NCI-H2081 (cell line): Measurements from ENCODE around the gene SF3B3.
"Not testable (repeated sequence)": the region's sequence is repeated elsewhere in the genome, so short reads cannot be mapped to it uniquely, and the experiment has no call there.

Experiments used
- DNase-seq, 2 experiments: peaks; one replicate each; lab custom pipeline; 2025; lab: John Stamatoyannopoulos, UW

SF3B3 gene

GRCh38 chr16:70511833-70512232 lies 11.8 kb upstream of the SF3B3 start:
- no peak for DNase-seq

DNA sequence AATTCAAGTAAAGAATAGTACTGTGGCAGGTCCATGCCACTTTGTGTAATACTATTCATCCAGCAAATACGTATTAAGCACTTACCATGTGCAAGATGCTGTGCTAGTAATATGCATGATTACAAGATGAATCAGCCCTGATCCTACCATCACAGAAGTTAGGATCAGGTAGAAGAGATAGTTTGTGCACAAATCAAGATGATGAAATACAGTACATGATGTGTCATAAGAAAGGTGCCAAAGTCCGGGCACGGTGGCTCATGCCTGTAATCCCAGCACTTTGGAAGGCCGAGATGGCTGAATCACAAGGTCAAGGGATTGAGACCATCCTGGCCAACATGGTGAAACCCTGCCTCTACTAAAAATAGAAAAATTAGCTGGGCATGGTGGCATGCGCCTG lies 11.2 kb upstream of the SF3B3 start:
- no peak for DNase-seq

- DNase-seq = no peak
Measured at GRCh38 chr16:70520612-70521297, 2.9 kb upstream of the SF3B3 start.

DNA sequence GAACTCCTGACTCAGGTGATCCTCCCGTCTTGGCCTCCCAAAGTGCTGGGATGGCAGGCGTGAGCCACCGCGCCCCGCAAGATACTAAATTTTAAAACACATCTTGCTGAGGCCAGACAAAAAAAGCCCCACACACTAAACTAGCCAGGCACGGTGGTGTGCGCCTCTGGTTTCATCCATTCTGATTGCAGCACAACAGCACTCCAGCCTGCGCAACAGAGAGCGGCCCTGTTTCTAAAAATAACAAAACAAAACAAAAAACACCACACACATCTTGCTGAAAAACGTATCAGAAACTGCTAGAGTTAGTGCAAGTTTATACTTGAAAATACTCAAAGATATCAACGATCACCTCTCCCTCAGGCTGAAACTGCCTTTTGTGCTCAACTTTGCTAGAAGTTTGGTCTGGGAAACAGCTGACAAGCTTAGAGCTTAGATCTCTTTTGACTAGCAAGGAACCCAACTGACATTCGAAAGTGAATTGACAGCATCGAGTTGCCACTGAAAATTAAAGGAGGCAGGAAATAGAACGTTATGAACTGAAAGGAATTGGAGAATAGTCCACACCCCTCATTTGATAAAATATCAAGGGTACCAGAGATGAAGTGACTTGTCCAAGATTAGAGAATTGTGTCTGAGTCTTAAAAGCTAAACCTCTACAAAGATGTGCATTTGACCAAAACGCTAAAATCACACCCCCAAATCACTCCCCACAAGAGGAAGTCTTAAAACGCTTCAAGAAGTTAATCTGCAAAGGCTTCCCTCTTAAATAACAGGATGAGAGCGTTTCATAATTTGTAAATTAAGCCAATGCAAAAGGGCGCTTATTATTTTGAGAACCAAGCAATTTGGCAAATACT lies 1.2 kb upstream of the SF3B3 start:
- DNase-seq = no peak

GRCh38 chr16:70523076-70523742 lies 407 bp upstream of the SF3B3 start, which contains the start of gene COG4:
Gene COG4 (minus strand): TSS chr16:70523554. CDS start chr16:70523543, 11 bp downstream.
- peak; percentile 74 to 77 for DNase-seq

- not testable (repeated sequence) for DNase-seq
Measured at GRCh38 chr16:70524399-70524825, 796 bp downstream of the SF3B3 start.

- no peak for DNase-seq
Measured at GRCh38 chr16:70526403-70526802, 2.8 kb downstream of the SF3B3 start.

DNA sequence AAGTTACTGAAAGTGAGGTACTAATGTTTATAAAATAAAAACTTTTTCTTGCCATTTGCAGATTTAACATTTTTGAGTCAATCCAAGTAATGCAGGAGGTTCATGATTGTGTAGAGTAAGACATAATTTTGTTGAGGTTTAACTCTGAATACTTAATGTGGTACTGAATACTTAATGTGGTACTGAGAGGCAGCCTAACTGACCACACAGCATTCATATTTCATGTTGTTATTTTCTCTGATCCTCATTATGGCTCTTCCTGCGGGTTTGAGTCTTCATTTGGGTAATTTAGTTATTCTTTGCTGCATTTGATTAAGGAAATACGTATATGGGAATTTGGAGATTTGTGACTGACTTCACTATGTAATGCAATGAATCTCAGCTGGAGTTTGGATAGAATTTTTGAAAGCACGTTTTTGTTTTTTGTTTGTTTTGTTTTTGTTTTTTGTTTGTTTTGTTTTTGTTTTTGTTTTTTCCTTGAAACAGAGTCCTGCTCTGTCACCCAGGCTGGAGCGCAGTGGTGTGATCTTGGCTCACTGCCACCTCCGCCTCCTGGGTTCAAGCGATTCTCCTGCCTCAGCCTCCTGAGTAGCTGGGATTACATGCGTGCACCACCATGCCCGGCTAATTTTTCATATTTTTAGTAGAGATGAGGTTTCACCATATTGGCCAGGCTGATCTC lies 3.8 kb downstream of the SF3B3 start:
- no peak for DNase-seq

GRCh38 chr16:70529051-70529777 lies 5.6 kb downstream of the SF3B3 start:
- DNase-seq = peak; percentile 0 to 5

DNA sequence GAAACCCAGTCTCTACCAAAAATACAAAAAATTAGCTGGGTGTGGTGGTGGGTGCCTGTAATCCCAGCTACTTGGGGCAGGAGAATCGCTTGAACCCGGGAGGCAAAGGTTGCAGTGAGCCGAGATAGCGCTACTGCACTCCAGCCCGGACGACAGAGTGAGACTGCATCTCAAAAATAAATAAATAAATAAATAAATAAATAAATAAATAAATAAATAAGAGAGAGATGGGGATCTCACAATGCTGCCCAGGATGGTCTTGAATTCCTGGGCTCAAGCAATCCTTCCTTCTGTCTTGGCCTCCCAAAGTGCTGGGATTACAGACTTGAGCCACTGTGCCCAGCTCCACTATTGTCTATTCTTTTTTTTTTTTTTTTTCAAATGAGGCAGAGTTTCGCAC lies 6.3 kb downstream of the SF3B3 start:
- not testable (repeated sequence) for DNase-seq

DNA sequence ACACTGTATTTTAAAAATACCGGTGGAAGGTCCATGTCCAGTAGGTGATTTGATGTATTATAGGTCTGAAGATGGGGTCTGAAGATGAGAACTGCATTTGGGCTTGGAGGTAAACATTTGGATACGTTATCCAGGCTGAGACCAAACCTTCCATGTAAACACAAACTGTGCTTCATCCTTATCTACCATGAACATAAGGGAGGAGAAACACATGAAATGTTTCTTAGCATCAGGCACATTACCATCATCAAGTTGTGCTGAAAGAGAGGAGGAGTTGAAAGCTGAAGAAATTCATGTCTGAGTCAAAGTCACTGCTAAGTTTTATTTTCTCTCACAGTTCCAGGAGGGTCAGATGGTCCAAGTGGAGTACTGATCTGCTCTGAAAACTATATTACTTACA lies 11.4 kb downstream of the SF3B3 start:
- DNase-seq = no peak

DNA sequence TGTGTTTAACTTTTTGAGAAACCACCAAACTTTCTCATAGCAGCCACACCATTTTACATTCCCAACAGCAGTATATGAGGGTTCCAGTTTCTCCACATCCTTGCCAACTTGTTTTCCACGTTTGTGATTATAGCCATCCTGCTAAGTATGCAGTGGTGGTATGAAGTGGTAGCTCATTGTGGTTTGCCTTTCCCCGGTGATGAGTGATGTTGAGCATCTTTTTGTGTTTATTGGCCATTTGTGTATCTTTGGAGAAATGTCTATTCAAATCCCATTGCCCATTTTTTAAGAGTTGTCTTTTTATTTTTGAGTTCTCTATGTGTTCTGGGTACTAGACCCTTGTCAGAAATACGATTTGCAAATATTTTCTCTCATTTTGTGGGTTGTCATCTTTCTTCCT lies 17.4 kb downstream of the SF3B3 start:
- DNase-seq = no peak

- DNase-seq = no peak
Measured at GRCh38 chr16:70544548-70544947, 20.9 kb downstream of the SF3B3 start.

DNA sequence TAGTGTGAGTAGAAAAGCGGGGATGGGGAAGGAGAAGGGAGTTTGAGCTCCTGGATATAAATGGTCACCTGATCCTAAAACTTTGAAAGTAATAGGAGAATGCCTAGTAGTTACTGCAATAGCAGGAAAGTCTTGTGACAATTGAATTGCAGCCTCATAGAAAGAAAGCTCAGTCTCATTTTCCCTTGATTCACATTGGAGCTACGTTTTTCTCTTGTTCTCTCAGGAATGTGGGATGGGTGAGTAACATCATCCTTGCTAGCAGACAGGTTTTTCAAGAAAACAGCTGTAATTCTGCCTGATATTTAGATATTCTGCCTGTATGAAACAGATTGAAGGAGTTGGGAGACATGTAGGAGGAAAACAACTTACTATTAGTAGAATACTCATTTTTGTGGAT lies 25.3 kb downstream of the SF3B3 start:
- no peak for DNase-seq

- DNase-seq = no peak
Measured at GRCh38 chr16:70550082-70550481, 26.5 kb downstream of the SF3B3 start.

GRCh38 chr16:70551788-70552187 lies 28.2 kb downstream of the SF3B3 start:
- no peak for DNase-seq

- DNase-seq = no peak
Measured at GRCh38 chr16:70552675-70553074, 29.1 kb downstream of the SF3B3 start.

DNA sequence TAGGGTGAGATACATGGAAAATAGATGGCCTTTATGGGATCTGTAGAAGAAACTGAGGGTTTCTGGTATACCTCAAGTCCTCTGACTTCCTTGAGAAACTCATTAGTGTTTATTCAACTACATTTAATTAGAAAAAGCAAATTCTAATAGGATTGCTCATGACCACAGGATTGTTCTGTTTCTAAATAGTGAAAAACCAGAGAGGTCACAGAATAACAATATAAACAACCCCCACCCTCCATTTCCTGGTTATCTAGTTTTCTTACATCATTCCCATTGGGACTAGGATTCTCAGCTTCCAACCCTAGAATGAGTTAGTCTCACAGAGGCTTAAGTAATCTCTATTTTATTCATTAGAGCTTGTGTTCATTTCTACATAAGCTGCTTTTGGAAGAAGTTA lies 30.0 kb downstream of the SF3B3 start:
- no peak for DNase-seq

DNA sequence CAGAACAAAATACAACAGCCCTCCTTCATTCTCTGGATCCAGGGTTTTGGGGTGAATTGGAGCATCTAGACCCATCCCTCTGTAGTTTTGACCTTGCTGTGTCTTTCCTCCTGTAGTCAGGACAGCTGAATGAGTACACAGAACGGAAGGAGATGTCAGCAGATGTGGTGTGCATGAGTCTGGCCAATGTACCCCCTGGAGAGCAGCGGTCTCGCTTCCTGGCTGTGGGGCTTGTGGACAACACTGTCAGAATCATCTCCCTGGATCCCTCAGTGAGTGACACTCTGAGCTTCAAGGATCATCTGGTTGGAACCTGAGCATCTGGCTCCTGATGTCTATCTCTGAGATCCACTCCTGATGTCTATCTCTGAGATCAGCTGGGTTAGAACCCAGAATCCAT lies 32.4 kb downstream of the SF3B3 start:
- no peak for DNase-seq

DNA sequence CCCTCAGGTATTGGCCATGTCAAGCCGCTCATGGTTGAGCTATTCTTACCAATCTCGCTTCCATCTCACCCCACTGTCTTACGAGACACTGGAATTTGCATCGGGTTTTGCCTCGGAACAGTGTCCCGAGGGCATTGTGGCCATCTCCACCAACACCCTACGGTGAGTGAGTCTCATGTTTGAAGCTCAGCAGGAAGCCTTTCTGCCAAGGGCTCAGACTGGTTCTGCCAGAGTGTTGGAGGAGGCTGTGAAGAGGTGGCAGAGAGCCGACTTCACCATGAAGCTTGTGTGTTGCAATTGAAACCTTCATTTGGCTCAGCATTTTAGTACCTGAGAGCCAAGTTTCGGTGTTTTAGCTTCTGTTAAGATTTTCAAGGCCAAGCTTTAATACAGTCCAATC lies 38.0 kb downstream of the SF3B3 start:
- DNase-seq = no peak

DNA sequence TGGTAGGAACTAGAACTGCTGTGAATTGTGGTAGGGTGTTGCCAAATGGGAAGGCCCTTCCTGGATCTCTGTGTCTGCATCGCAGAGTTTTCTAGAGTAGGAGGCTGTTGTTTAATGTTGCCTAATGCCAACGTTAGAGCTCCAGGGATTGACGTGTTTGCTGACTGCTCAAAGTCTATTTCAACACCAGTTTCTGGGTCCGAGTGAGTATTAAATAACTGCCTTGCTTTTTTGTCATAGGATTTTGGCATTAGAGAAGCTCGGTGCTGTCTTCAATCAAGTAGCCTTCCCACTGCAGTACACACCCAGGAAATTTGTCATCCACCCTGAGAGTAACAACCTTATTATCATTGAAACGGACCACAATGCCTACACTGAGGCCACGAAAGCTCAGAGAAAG lies 40.0 kb downstream of the SF3B3 start:
- no peak for DNase-seq

DNA sequence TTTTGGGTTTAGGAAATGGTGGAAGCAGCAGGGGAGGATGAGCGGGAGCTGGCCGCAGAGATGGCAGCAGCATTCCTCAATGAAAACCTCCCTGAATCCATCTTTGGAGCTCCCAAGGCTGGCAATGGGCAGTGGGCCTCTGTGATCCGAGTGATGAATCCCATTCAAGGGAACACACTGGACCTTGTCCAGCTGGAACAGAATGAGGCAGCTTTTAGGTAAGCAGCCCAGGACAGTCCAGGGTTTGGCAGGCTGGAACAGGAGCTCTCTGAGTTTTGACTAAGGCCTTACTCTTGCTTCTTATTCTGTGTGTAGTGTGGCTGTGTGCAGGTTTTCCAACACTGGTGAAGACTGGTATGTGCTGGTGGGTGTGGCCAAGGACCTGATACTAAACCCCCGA lies 41.4 kb downstream of the SF3B3 start:
- DNase-seq = no peak
